ENCODE results near the gene SCN5A.

SCN5A gene

DNA sequence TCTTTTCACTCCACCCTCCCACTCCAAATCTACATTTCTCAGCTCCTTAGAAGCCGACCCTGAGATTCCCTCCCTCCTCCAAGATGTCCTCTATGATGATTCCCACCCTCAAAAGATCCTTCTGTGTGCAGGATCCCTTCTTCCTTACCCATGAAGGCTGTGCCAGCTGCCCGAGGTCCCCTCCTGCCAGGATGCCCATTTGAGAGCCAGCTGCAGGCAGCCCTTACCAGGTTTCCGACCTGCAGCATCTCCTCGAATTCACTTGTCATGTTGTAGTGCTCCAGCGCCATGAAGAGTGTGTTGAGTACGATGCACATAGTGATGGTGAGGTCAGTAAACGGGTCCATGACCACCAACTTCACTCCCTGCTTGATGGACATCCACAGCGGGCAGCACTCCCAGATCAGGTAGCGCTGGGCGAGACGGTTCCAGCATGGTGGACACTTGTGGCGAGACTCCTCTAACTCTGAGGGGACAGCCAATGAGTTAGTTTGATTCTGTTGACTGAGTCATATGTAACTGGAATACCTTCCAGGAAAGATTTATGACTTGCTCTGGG, 51.9 kb downstream of the SCN5A start:
- TF ChIP-seq, protein P1, sequence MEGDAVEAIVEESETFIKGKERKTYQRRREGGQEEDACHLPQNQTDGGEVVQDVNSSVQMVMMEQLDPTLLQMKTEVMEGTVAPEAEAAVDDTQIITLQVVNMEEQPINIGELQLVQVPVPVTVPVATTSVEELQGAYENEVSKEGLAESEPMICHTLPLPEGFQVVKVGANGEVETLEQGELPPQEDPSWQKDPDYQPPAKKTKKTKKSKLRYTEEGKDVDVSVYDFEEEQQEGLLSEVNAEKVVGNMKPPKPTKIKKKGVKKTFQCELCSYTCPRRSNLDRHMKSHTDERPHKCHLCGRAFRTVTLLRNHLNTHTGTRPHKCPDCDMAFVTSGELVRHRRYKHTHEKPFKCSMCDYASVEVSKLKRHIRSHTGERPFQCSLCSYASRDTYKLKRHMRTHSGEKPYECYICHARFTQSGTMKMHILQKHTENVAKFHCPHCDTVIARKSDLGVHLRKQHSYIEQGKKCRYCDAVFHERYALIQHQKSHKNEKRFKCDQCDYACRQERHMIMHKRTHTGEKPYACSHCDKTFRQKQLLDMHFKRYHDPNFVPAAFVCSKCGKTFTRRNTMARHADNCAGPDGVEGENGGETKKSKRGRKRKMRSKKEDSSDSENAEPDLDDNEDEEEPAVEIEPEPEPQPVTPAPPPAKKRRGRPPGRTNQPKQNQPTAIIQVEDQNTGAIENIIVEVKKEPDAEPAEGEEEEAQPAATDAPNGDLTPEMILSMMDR (IDR thresholded peaks at IDR 0.05; ENCODE audit: low read depth, low read length) = no peak
- Histone ChIP-seq H3K4me3 (ENCODE audit: low read depth, low read length) (no peak overlapping the region), H3K36me3 (no peaks in the 10 kb centered on the region), H3K27me3 (ENCODE audit: insufficient read depth, low read depth, severe bottlenecking) (no peaks in the 10 kb centered on the region), H3K27ac (no peak overlapping the region), H3K9me3 (ENCODE audit: severe bottlenecking) (peaks cover 4% of the 10 kb centered on the region)
- DNase-seq = no peak

DNA sequence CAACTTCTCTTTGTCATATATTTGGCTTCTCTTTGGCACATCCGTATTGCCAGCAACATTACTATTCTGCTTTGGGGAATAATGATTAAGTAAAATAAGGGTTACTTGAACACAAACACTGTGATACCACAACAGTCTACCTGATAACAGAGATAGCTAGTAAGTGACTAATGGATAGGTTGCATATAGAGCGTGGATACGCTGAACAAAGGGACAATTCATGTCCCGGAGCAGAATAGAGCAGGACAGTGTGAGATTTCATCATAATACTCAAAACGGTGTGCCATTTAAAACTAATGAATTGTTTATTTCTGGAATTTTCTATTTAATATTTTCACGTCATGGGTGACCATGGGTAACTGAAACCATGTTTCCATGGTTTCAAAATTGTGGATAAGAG, 54.1 kb downstream of the SCN5A start:
- Histone ChIP-seq H3K36me3 (no peaks in the 10 kb centered on the region), H3K27me3 (ENCODE audit: insufficient read depth, low read depth, severe bottlenecking) (no peaks in the 10 kb centered on the region), H3K4me3 (ENCODE audit: low read depth, low read length) (no peak overlapping the region), H3K27ac (no peak overlapping the region), H3K9me3 (ENCODE audit: severe bottlenecking) (peaks cover under 1% of the 10 kb centered on the region)
- DNase-seq = no peak
- TF ChIP-seq, protein P1 (IDR thresholded peaks at IDR 0.05; ENCODE audit: low read depth, low read length) = no peak

DNA sequence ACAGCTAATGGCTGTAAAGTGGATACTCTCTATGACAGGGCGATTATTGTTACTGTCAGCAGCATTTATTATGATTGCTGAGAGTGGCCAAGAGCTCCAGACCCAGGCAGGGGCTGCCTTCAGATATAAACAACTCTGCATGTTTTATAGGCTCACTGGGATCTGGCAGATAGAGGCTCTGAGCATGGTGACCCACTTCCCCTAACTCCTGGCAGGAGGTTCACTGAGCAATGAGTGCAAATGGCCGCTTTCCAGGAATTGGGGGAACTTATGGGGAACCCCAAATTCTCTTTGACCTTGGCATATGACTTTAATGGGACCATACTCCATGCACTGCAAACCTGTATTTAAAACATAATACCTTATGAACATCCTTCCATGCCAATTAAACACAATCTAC, 59.0 kb downstream of the SCN5A start:
- TF ChIP-seq, protein P1 (IDR thresholded peaks at IDR 0.05; ENCODE audit: low read depth, low read length) = no peak
- no peak for DNase-seq
- Histone ChIP-seq H3K36me3 (no peaks in the 10 kb centered on the region), H3K27me3 (ENCODE audit: insufficient read depth, low read depth, severe bottlenecking) (no peaks in the 10 kb centered on the region), H3K4me3 (ENCODE audit: low read depth, low read length) (no peak overlapping the region), H3K9me3 (ENCODE audit: severe bottlenecking) (no peaks in the 10 kb centered on the region), H3K27ac (no peak overlapping the region)

DNA sequence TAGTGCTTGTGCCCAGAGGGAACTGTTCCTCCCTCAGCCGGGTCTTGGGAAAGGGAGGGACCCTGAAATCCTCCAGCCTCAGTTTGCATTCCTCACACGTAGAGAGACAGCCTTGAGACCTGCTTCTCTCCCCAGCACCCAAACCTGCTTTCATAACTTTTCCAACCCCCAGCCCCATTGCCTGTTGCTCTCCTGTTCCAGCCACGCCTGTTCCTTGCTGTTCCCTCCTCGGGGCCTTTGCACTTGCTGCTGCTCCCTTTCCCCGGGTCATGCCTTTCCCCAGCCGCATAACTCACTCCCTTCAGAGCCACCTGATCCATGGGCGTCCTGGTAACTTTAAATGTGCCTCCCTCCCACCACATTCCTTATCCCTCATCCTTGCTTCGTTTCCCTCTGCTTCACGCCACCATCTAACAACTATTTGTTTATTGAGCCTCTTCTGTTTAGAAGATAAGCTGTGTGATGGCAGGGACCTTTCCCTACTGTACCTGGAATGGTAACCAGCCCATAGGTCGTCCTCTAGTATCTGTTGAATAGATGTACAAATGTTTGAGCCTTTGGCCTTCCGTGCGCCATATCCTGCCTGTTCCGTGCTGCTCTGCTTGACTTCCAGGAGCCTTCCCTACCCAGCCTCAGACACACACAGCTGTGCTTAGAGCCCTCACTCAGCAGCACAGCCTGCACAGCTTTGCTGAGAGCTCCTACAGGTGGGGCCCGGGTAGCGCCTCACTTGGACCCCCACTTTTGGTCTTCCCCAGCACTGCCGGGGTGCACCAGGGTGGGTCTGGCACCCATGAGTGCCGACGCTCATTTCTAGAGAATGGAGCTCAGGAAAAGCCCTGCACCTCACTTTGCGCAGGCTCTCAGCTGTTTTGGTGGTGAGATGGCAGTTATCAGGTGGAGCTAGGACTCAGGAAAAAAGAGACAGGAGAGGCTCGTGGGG, 60.2 kb downstream of the SCN5A start:
- H3K9me3 ChIP-seq (ENCODE audit: severe bottlenecking) = no peaks in the 10 kb centered on the region
- no peak overlapping the region for H3K27ac ChIP-seq
- TF ChIP-seq, protein P1 (IDR thresholded peaks at IDR 0.05; ENCODE audit: low read depth, low read length) = no peak
- H3K4me3 ChIP-seq (ENCODE audit: low read depth, low read length) = no peak overlapping the region
- H3K27me3 ChIP-seq (ENCODE audit: insufficient read depth, low read depth, severe bottlenecking) = no peaks in the 10 kb centered on the region
- H3K36me3 ChIP-seq = no peaks in the 10 kb centered on the region
- DNase-seq = peak; percentile 2

DNA sequence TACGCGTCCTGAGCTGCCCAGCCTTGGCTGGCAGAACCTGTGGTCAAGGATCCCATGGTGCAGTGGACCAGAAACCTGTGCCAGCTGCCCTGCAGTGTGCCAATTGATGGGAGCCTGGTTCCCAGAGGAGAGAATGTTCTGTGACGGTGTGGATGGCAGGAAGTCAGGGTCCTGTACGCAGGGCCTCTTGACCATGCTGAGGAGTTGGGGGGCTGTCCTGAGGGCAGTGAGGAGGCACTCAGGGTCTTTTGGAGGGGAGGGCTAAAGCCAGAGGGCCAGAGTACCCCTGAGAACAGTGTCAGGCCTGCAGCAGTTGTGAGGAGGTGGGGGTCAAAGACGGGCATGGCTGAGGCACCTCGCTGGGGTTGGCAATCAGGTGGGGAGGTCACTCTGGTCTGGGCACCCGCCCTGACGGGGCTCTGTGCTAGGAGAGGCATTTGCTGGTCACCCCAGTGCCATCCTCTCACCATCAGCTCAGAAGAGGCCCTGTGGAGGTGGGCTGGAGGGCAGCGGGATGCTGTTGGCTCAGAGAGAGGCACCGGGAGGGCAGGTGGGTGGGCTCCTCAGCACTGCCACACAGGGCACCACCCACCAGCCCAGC, 61.0 kb downstream of the SCN5A start:
- Histone ChIP-seq H3K27ac (no peak overlapping the region), H3K9me3 (ENCODE audit: severe bottlenecking) (no peaks in the 10 kb centered on the region), H3K4me3 (ENCODE audit: low read depth, low read length) (no peak overlapping the region), H3K27me3 (ENCODE audit: insufficient read depth, low read depth, severe bottlenecking) (no peaks in the 10 kb centered on the region), H3K36me3 (no peaks in the 10 kb centered on the region)
- peak; percentile 2 for DNase-seq
- TF ChIP-seq, protein P1 (IDR thresholded peaks at IDR 0.05; ENCODE audit: low read depth, low read length) = no peak
